ENCODE results near the gene GPR179.

GPR179 gene

GRCh38 chr17:38343608-38344419, at the start of gene GPR179:
TSS of gene GPR179 (minus strand) at chr17:38343956. CDS start at chr17:38343789, 167 bp downstream.
- no peak for DNase-seq

DNA sequence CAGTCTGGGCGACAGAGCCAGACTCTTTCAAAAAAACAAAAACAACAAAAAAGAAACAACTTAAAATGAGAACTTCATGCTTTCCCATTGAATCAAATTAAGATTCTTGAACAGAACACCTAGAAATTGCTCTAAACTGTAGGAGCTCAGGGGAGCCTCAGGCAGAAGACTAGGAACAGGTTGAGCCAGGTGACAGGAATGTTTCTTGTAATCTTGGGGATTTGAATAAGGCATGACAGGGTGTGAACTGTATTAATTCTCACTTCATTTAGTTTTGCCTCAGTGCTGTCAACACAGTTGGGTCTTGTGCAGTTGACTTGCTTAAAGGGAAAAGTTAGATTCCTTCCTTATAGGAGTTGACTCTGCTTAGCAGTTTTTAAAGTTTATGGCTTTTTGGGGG, 35.7 kb upstream of the GPR179 start:
- no peak for DNase-seq

DNA sequence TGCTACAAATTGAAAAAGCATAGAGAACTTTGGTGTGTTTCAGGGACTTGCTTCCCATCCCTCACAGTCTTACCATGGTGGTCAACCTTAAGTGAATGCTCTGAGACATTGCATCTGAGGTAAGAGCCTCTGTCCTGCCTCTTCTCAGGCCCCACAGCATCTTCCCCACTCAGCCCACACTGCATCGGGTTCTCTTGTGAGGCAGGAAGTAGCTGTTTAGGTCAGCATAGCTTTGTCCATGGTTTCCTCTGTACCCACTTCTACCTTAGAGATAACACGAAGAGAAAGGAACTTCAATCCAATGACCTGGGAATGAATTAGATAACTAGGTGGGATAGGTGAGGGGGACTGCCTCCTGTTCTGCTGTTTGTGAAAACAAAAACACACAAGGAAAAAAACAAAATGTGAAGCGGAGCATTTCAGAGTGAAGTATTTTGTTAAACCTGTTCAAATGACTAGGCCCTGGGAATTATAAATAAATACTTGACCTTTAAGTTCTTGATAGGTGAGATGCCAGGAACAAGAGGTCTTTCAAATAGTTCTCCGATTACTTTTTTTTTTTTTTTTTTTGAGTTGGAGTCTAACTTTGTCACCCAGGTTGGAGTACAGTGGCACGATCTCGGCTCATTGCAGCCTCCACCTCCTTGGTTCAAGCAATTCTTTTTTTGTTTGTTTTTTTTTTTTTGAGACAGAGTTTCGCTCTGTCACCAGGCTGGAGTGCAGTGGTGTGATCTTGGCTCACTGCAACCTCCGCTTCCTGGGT, 25.5 kb upstream of the GPR179 start:
- DNase-seq: no peak

GRCh38 chr17:38364741-38365140, 21.0 kb upstream of the GPR179 start:
- no peak for DNase-seq

GRCh38 chr17:38363016-38363415, 19.3 kb upstream of the GPR179 start:
- DNase-seq: no peak

DNA sequence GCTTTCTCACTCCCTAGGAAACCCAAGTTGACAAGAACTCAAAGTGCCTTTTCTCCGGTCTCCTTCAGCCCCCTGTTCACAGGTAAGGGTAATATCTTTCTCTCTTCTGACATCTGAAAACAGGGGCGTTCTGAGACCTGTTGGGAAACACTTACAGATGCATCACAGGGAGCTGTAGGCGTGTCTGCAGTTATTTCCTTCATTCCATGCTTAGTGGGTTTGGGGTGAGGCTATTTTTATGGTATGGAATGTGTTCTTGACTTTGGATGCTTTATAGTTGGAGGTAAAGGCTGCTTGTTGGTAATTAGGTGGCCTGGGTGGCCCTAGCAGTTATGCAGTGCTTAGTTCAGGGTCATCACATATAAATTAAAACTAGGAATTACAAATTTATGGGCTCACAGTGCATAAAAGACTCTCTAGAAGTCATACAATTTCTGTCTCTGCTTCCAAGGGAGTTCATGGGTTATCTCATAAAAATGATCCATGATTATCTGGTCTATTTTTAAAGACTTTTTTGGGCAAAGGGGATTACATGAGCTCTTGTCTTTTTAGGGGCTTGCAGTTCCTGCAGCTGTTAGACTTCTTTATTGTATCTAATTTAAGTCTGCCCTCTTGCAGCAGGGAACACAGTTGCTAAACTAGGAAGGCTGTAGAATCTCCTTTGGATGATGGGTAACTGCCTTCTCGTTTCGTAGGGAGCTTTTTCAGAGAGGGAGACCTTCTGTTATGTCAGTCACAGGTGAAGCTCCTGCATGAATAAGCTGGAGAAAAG, 18.1 kb upstream of the GPR179 start:
- no peak for DNase-seq

DNA sequence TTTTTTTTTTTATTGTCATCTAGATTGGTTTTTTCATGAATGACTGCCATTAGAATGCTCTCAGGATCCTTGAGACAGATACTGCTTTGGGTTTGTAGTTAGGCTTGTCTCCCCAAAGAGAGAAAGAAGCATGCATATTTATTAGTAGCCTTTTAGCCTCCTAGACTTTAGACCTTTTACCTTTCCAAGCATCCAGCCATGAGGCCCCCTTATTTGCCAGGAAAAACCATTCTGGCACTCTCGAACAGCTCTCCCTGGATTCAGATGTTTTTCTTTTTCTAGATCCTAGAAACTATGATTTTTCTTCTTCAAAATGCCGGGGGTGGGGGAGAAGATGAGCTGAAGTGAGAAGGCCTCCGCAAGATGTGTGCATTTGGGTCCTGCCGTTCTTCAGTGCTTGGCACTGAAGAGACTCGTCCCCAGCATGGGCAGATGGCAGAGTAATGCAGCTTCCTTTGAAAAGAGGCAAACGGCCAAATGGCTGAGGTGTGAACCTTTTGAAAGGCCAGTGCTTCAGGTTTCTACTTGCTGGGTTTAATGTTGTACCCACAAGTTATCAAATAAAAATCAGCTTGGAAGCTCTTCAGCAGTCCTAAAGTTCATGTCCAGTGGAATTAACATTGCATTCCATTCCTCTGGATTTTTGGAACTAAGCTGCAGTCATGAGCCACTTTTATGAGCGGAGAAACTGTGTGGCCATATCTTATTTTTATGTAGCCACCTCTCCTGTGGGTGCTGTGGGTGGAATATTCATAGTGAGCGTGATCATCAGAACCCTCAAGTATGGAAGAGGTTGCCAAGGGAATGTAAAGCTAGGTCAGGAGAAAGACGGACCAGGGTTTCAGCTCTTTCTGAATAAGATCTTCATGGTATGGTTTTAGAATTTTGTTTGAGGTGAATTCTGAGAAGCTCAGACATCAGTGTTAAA, 15.1 kb upstream of the GPR179 start:
- DNase-seq: no peak

DNA sequence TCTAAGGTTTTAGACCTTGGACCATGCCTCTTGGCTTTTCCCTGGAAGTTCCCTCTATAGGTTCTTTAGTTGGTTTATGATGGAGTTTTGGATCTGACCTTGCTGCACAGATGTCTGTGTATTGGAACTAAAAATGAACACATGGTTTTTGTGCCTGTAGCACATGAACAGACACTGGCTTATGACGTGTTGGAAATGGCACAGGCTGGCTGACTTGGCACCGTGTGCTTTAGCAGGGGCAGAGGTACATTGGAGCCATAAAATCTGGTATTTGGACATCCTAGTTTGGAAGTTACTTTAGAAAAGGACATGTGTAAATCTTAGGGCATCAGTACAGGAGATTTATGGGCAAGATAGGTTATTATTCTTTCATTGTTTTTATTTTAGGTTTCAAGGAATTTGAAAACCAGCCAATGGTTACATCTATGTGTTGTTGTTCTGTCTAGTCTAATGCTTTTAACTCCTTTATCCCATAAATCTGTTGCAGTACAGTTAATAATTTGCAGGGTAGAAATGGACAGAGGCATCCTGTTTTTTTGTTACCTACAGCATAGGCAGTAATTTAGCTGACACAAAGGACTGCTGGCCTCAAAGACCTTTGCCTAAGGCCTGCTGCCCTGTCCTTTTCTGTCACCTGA, 13.8 kb upstream of the GPR179 start:
- DNase-seq: no peak

DNA sequence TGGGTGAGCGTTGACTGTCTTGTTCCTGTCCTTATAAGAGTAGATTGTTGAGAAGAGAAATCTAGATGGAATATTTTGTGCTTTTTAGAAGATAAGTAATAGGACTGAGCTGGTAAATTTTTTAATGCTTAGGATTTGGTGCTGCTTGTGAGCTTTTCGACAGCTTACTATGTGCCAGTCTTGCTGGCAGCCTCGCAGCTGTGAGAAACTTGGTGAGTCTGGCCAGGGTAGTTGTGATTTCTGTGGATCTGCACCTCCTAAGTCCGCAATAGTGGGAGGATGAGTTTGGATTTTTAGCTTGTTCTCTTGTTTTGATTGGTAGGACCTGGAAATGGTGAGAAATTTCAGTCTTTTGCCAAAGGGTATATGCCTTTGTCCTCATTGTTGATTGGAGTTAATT, 11.5 kb upstream of the GPR179 start:
- DNase-seq: no peak

- no peak for DNase-seq
Measured at GRCh38 chr17:38354466-38354865, 10.7 kb upstream of the GPR179 start.

DNA sequence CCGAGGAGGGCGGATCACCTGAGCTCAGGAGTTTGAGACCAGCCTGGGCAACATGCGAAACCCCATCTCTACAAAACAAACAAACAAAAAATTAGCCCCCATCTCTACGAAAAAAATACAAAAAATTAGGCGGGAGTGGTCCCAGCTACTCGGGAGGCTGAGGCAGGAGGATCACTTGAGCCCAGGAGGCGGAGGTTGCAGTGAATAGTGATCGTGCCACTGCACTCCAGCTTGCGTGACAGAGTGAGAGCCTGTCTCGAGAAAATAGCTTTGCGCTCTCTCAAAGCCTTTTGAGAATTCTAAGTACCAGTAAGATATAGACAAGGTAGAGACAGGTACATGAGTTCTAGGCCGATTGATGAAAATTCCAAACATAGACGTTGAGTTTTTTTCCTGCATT, 9.9 kb upstream of the GPR179 start:
- DNase-seq: no peak

DNA sequence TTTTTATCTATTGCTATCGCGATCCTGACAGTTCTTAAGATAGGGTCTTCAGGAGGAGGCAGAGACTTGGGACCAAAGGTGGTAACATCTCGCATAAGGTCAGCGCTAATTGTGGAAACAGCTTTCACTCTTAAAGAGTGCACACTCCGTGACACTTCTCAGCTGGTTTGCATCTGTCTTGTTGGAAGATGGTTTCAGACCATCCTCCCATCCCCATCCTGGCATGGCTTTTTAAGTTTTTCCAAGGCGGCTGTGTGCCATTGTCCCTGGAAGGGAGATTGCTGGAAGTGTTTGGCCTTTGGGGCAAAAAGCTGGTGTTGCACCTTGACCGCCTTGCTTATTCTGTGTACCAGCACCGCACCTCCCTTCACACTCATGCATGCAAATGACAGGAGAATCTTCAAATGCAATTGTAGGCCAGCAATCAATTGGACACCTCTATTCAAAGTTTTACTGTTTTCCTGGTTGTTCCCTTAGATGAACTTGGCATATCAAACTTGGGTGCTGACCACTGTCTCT, 9.4 kb upstream of the GPR179 start:
- no peak for DNase-seq

- DNase-seq: peak; percentile 35
Measured at GRCh38 chr17:38352245-38353085, 8.7 kb upstream of the GPR179 start.

DNA sequence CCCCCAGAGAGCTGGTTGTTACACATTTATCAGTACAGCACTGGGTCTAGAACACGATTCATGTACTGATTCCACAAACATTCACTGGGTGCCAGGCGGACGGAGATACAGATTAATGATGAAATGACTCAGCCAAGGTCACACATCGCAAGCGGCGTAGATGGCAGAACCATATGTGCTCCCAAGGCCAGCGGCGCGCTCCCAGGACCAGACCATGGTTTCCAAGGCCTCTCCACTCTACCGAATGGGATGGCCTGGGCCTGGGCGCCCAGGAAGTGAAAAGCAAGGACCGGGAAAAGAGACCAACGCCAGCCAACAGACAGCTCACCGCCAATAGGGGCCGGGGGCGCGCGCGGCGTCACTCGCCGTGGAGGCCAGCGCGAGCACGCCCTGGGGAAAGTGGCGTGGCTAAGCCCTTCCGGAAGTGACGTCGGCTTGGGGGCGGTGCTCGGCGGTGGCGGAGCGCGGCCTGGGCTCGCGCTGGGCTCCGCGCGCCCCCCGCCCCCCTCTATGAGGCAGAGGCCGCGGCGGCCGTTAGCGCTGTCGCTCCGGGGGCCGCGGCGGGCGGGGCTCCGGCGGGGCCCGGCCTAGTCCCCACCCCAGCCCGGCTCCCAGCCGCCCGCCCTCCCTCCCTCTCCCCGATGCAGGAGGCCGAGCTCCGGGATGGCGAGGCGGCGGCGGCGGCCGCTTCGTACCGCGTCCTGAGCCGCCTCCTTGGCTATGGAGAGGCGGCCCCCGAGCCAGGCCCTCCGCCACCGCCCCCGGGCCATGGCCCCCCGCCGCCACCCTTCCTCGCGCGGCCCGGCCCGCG, 7.9 kb upstream of the GPR179 start, which contains the start of gene SOCS7:
Gene SOCS7, plus strand, starts transcription at position 433 of the 811 bp plus-strand sequence. Its CDS starts 209 bp downstream, at position 642.
- peak; percentile 94 for DNase-seq

- DNase-seq: no peak
Measured at GRCh38 chr17:38350035-38350434, 6.3 kb upstream of the GPR179 start.

GRCh38 chr17:38349097-38349730, 5.5 kb upstream of the GPR179 start:
- DNase-seq: peak; percentile 83

- DNase-seq: no peak
Measured at GRCh38 chr17:38345743-38346142, 2.0 kb upstream of the GPR179 start.

- no peak for DNase-seq
Measured at GRCh38 chr17:38344420-38344745, 627 bp upstream of the GPR179 start.
